IMR-90 (cell line): ENCODE measurements around the gene CXCL17. TPM values are rescaled to one million over a fixed set of nuclear protein-coding genes. Genes with fewer than 3 reads are reported as not detected.

ENCODE experiments used
- ATAC-seq: fragments of 200-7000 bp; cut with Tn5 transposase; 2 replicates; pipeline ENCODE4 v1.9.1; 2020; ENCODE audit warnings: low read depth, mild to moderate bottlenecking, moderate library complexity
- BruUV-seq: library from RNA; stranded (reverse); fragments of 400-500 nt; replicated peaks from 2 replicates; lab custom pipeline; 2021; lab: Mats Ljungman, UMichigan
- CTCF ChIA-PET: fragments of 300-600 bp; formaldehyde crosslinking; extraction: SDS; loops from one replicate; lab custom pipeline; 2021; ENCODE audit warnings: antibody characterized with exemption; lab: Yijun Ruan, JAX
- POLR2A ChIA-PET: fragments of 300-600 bp; sonication (Branson Sonifier 250); formaldehyde crosslinking; loops from one replicate; lab custom pipeline; 2022; ENCODE audit warnings: antibody characterized with exemption; ENCODE audit not compliant: unreplicated experiment; lab: Charles Lee
- DNase-seq: peaks from one replicate; pipeline ENCODE4 v3.0.0; 2013
- H2AFZ ChIP-seq: replicated peaks from 2 replicates; pipeline ENCODE3; 2013; ENCODE audit warnings: low read length, mild to moderate bottlenecking; ENCODE audit not compliant: poor library complexity
- H2AK5ac ChIP-seq: 2 replicates; pipeline ENCODE4 v1.6.1; 2013; ENCODE audit warnings: low read depth, low read length, inconsistent platforms
- H2AK9ac ChIP-seq: replicated peaks from 2 replicates; pipeline ENCODE3; 2013; ENCODE audit warnings: mild to moderate bottlenecking, low read depth, low read length, moderate library complexity; ENCODE audit not compliant: poor library complexity
- H2BK120ac ChIP-seq: 2 replicates; pipeline ENCODE4 v1.6.1; 2013; ENCODE audit warnings: low read depth, low read length, inconsistent platforms
- H2BK15ac ChIP-seq: 3 replicates; pipeline ENCODE4 v1.6.1; 2013; ENCODE audit warnings: low read depth, low read length, inconsistent platforms
- H2BK20ac ChIP-seq: 2 replicates; pipeline ENCODE4 v1.6.1; 2013; ENCODE audit warnings: low read depth, mild to moderate bottlenecking, inconsistent platforms, low read length, moderate library complexity
- H2BK5ac ChIP-seq: 2 replicates; pipeline ENCODE4 v1.6.1; 2013; ENCODE audit warnings: mild to moderate bottlenecking, low read depth, low read length, inconsistent platforms; ENCODE audit not compliant: poor library complexity, severe bottlenecking
- H3K14ac ChIP-seq: replicated peaks from 2 replicates; pipeline ENCODE4 v1.6.1; 2013; ENCODE audit warnings: low read depth, low read length, inconsistent platforms
- H3K18ac ChIP-seq: 2 replicates; pipeline ENCODE4 v1.6.1; 2013; ENCODE audit warnings: low read depth, low read length, control low read depth
- H3K23ac ChIP-seq: 2 replicates; pipeline ENCODE4 v1.6.1; 2013; ENCODE audit warnings: low read depth, low read length, inconsistent platforms
- H3K27ac ChIP-seq: 2 replicates; pipeline ENCODE4 v1.5.1; 2013; ENCODE audit warnings: mild to moderate bottlenecking, control low read depth, low read length; ENCODE audit not compliant: insufficient read depth
- H3K27me3 ChIP-seq: 2 replicates; pipeline ENCODE4 v1.6.1; 2013; ENCODE audit warnings: low read length; ENCODE audit not compliant: control insufficient read depth, insufficient read depth
- H3K36me3 ChIP-seq: 2 replicates; pipeline ENCODE4 v1.6.1; 2013; ENCODE audit warnings: low read length, mixed read lengths; ENCODE audit not compliant: control insufficient read depth, insufficient read depth
- H3K4ac ChIP-seq: 2 replicates; pipeline ENCODE4 v1.6.1; 2013; ENCODE audit warnings: low read depth, low read length, inconsistent platforms
- H3K4me1 ChIP-seq: 2 replicates; pipeline ENCODE4 v1.6.1; 2013; ENCODE audit warnings: low read length, mixed read lengths; ENCODE audit not compliant: control insufficient read depth, insufficient read depth
- H3K4me2 ChIP-seq: 2 replicates; pipeline ENCODE4 v1.6.1; 2013; ENCODE audit warnings: low read depth, mild to moderate bottlenecking, control low read depth, low read length, moderate library complexity
- H3K4me3 ChIP-seq: 2 replicates; pipeline ENCODE4 v1.5.1; 2013; ENCODE audit warnings: low read depth, mild to moderate bottlenecking, control low read depth, low read length, moderate library complexity; ENCODE audit not compliant: insufficient read depth
- H3K56ac ChIP-seq: 2 replicates; pipeline ENCODE4 v1.6.1; 2013; ENCODE audit warnings: low read length, inconsistent platforms; ENCODE audit not compliant: insufficient read depth; ENCODE audit errors: extremely low read depth
- H3K79me1 ChIP-seq, 2 experiments: 2 replicates each; pipeline ENCODE4 v1.6.1; 2013; ENCODE audit warnings: low read length in 2 of 2, inconsistent platforms in 1 of 2, low read depth in 1 of 2
- H3K9ac ChIP-seq: 2 replicates; pipeline ENCODE4 v1.6.1; 2013; ENCODE audit warnings: low read depth, low read length, control low read depth
- H3K9me1 ChIP-seq: 2 replicates; pipeline ENCODE4 v1.6.1; 2013; ENCODE audit warnings: low read length, inconsistent platforms; ENCODE audit not compliant: insufficient read depth
- H3K9me3 ChIP-seq: 2 replicates; pipeline ENCODE4 v1.6.1; 2013; ENCODE audit warnings: low read length; ENCODE audit not compliant: control insufficient read depth, insufficient read depth
- H4K20me1 ChIP-seq: 2 replicates; pipeline ENCODE4 v1.6.1; 2013; ENCODE audit warnings: low read length, inconsistent platforms; ENCODE audit not compliant: insufficient read depth
- H4K5ac ChIP-seq: 2 replicates; pipeline ENCODE4 v1.6.1; 2013; ENCODE audit warnings: mild to moderate bottlenecking, low read depth, low read length, control low read depth
- H4K8ac ChIP-seq, 2 experiments: 2 replicates each; pipeline ENCODE4 v1.6.1; 2013; ENCODE audit warnings: low read depth in 2 of 2, low read length in 2 of 2, control low read depth in 1 of 2, inconsistent platforms in 1 of 2
- H4K91ac ChIP-seq: 2 replicates; pipeline ENCODE4 v1.6.1; 2013; ENCODE audit warnings: low read depth, low read length, inconsistent platforms; ENCODE audit not compliant: insufficient read depth
- CEBPB ChIP-seq: IDR thresholded peaks from 2 replicates; pipeline ENCODE4 v1.6.1; 2012; ENCODE audit warnings: low read depth, low read length, improper control_type of control experiment
- CHD1 ChIP-seq: IDR thresholded peaks from 2 replicates; pipeline ENCODE4 v1.6.1; 2012; ENCODE audit warnings: low read depth, low read length, improper control_type of control experiment
- POLR2A ChIP-seq: IDR thresholded peaks from 2 replicates; pipeline ENCODE4 v1.6.1; 2012; ENCODE audit warnings: mild to moderate bottlenecking, low read depth, low read length
- WGBS, 2 experiments: methylation state at CpG; one replicate each; pipeline versions ENCODE4 v1.1.5 to v1.1.7; 2013; ENCODE audit warnings: missing lambda C conversion rate in 2 of 2; ENCODE audit not compliant: insufficient read length in 1 of 2; ENCODE audit errors: extremely low coverage in 2 of 2; 5-methylcytosine and 5-hydroxymethylcytosine counted together
- dilution Hi-C: fragments of 300-500 bp; cut with HindIII; formaldehyde crosslinking; loops from one replicate; pipeline ENCODE4 v1.14.3; 2018; ENCODE audit warnings: low sequenced_read_pairs; ENCODE audit not compliant: unreplicated experiment
- in situ Hi-C: fragments of 300-500 bp; cut with MboI; formaldehyde crosslinking; loops from 3 replicates; pipeline ENCODE4 v1.14.3; 2019; ENCODE audit warnings: low sequenced_read_pairs, inconsistent platforms, mixed read lengths
- intact Hi-C: fragments of 100-400 bp; cut with micrococcal nuclease; formaldehyde crosslinking; loops from 2 replicates; pipeline ENCODE4 v1.10.0; 2022
- polyA plus RNA-seq, 3 experiments: library from polyadenylated mRNA; depleted of rRNA; stranded (reverse); fragments of >200 nt; gene quantifications; 2 replicates each; pipeline ENCODE4 v1.2.3, GENCODE V29; 2012; ENCODE audit warnings: low replicate concordance in 1 of 3
- total RNA-seq: library from RNA; depleted of rRNA; stranded (reverse); fragments of >200 nt; gene quantifications from 2 replicates; pipeline ENCODE4 v1.2.3, GENCODE V29; 2012
- TF ChIP-seq, protein P1 (sequence below): fragments of 150-350 bp; IDR thresholded peaks from 2 replicates; pipeline ENCODE4 v1.6.1; 2017; ENCODE audit warnings: mild to moderate bottlenecking, antibody characterized with exemption, low read length, low read depth

The CXCL17 gene
- total and polyA plus RNA-seq, 2 of the 4 experiments (the other 2 are of a cell fraction) = not detected

- Histone ChIP-seq H2AK5ac (no peak overlapping the region), H3K9ac (no peak overlapping the region), H3K27me3 (peaks cover 23% of the 10 kb centered on the region), H3K56ac (no peak overlapping the region), H2AFZ (no peak overlapping the region), H3K36me3 (no peaks in the 10 kb centered on the region), H3K27ac (no peak overlapping the region), H3K79me1 (no peaks in the 10 kb centered on the region), H3K4me3 (no peak overlapping the region), H4K20me1 (no peaks in the 10 kb centered on the region), H3K23ac (no peak overlapping the region), H2BK15ac (no peak overlapping the region), H4K91ac (no peak overlapping the region), H3K4me2 (no peak overlapping the region), H3K14ac (no peak overlapping the region), H2BK20ac (no peak overlapping the region), H3K9me3 (no peaks in the 10 kb centered on the region), H2BK5ac (no peak overlapping the region), H3K4me1 (no peaks in the 10 kb centered on the region), H3K4ac (no peak overlapping the region), H3K9me1 (no peaks in the 10 kb centered on the region), H4K8ac (no peak overlapping the region), H2BK120ac (no peak overlapping the region), H3K18ac (no peak overlapping the region), H4K5ac (no peak overlapping the region), H2AK9ac (no peak overlapping the region)
- dilution Hi-C loops = no loop called here
- BruUV-seq = no TSS peak
- ChIA-PET POLR2A (no interaction called here), CTCF (interaction anchor here (0.6 to 1.4 kb wide), 5 partner anchors 10 to 1435 kb away, joined by 3 to 9 read pairs (median 4); no protein-coding TSS in a partner anchor)
- WGBS, 2 experiments = 56% methylated on average over 1 of the region's 2 CpGs; no CpG with 5 or more reads in 1 of the 2 experiments
- TF ChIP-seq CHD1 (no peak), CEBPB (no peak), POLR2A (no peak)
- TF ChIP-seq, protein P1, sequence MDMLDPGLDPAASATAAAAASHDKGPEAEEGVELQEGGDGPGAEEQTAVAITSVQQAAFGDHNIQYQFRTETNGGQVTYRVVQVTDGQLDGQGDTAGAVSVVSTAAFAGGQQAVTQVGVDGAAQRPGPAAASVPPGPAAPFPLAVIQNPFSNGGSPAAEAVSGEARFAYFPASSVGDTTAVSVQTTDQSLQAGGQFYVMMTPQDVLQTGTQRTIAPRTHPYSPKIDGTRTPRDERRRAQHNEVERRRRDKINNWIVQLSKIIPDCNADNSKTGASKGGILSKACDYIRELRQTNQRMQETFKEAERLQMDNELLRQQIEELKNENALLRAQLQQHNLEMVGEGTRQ = no peak
- in situ Hi-C loops = no loop called here
- intact Hi-C loops = no loop called here
- ATAC-seq (no peak), DNase-seq (no peak)
Observed at GRCh38 chr19:42441049-42441445, 1.7 kb downstream of the CXCL17 start.
